ENCODE results near the gene TRIM26. TPM values are rescaled to one million over a fixed set of nuclear protein-coding genes. Genes with fewer than 3 reads are reported as not detected.
A peak's percentile ranks its signal among the peaks of the same experiment; 100 is the strongest.

TRIM26 gene
- polyA plus RNA-seq, 1 donor from 2014 or later, result 25.9 TPM

DNA sequence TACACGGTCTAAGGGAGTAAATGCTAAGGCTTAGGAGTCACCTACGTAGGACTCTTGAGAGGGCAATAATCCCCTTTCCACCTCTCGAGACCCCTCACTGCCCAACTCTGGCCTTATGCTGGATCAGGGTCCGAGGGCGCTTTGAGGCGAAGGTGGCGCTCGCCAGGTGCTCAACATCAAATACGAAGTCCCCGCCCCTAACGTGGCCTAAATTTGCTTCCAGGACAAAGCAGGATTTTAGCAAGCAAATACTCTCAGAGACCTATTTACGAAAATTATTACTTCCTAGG lies 406 bp upstream of the TRIM26 start:
- peak overlapping the region; percentile 61 for H3K4me2 ChIP-seq (ENCODE audit: low read length)
- H3K79me2 ChIP-seq (replicated peaks; ENCODE audit: insufficient read depth, low read length), result peaks cover 17% of the 10 kb centered on the region
- no peaks in the 10 kb centered on the region for H3K9me2 ChIP-seq (ENCODE audit: insufficient read depth, low read length)
- peak overlapping the region; percentile 73 for H2AFZ ChIP-seq (ENCODE audit: low read depth, low read length)
- no peaks in the 10 kb centered on the region for H4K20me1 ChIP-seq (ENCODE audit: insufficient read depth)
- H3K36me3 ChIP-seq (ENCODE audit: insufficient read depth, low read length), result no peaks in the 10 kb centered on the region
- TF ChIP-seq EP300 (conservative IDR thresholded peaks at IDR 0.05; ENCODE audit: poor library complexity, severe bottlenecking) (no peak), TAF1 (IDR thresholded peaks at IDR 0.05; ENCODE audit: low read depth) (no peak), SMC3 (conservative IDR thresholded peaks at IDR 0.05; ENCODE audit: poor library complexity) (no peak), POLR2AphosphoS5 (IDR thresholded peaks at IDR 0.05) (no peak), EZH2 (IDR thresholded peaks at IDR 0.05; ENCODE audit: borderline replicate concordance, insufficient read depth, low read length, poor library complexity, severe bottlenecking) (no peak), RAD21 (conservative IDR thresholded peaks at IDR 0.05) (no peak), MXI1 (conservative IDR thresholded peaks at IDR 0.05; ENCODE audit: poor library complexity, severe bottlenecking) (no peak)
- TF ChIP-seq, protein P1, sequence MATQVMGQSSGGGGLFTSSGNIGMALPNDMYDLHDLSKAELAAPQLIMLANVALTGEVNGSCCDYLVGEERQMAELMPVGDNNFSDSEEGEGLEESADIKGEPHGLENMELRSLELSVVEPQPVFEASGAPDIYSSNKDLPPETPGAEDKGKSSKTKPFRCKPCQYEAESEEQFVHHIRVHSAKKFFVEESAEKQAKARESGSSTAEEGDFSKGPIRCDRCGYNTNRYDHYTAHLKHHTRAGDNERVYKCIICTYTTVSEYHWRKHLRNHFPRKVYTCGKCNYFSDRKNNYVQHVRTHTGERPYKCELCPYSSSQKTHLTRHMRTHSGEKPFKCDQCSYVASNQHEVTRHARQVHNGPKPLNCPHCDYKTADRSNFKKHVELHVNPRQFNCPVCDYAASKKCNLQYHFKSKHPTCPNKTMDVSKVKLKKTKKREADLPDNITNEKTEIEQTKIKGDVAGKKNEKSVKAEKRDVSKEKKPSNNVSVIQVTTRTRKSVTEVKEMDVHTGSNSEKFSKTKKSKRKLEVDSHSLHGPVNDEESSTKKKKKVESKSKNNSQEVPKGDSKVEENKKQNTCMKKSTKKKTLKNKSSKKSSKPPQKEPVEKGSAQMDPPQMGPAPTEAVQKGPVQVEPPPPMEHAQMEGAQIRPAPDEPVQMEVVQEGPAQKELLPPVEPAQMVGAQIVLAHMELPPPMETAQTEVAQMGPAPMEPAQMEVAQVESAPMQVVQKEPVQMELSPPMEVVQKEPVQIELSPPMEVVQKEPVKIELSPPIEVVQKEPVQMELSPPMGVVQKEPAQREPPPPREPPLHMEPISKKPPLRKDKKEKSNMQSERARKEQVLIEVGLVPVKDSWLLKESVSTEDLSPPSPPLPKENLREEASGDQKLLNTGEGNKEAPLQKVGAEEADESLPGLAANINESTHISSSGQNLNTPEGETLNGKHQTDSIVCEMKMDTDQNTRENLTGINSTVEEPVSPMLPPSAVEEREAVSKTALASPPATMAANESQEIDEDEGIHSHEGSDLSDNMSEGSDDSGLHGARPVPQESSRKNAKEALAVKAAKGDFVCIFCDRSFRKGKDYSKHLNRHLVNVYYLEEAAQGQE (IDR thresholded peaks at IDR 0.05; ENCODE audit: borderline replicate concordance), result no peak
- TF ChIP-seq, protein P2, sequence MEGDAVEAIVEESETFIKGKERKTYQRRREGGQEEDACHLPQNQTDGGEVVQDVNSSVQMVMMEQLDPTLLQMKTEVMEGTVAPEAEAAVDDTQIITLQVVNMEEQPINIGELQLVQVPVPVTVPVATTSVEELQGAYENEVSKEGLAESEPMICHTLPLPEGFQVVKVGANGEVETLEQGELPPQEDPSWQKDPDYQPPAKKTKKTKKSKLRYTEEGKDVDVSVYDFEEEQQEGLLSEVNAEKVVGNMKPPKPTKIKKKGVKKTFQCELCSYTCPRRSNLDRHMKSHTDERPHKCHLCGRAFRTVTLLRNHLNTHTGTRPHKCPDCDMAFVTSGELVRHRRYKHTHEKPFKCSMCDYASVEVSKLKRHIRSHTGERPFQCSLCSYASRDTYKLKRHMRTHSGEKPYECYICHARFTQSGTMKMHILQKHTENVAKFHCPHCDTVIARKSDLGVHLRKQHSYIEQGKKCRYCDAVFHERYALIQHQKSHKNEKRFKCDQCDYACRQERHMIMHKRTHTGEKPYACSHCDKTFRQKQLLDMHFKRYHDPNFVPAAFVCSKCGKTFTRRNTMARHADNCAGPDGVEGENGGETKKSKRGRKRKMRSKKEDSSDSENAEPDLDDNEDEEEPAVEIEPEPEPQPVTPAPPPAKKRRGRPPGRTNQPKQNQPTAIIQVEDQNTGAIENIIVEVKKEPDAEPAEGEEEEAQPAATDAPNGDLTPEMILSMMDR (IDR thresholded peaks at IDR 0.05; ENCODE audit: poor library complexity, severe bottlenecking), result no peak
- peak overlapping the region; percentile 38 for H3K27ac ChIP-seq (ENCODE audit: low read length)
- H3K9ac ChIP-seq (ENCODE audit: low read length), result peak overlapping the region; percentile 89
- H3K9me3 ChIP-seq (ENCODE audit: low read length), result no peaks in the 10 kb centered on the region
- H3F3A ChIP-seq (ENCODE audit: insufficient read depth, low read length, poor library complexity, severe bottlenecking), result peaks cover 3% of the 10 kb centered on the region
- H3K4me3 ChIP-seq (ENCODE audit: low read length), result peak overlapping the region; percentile 89
- no peaks in the 10 kb centered on the region for H3K27me3 ChIP-seq (ENCODE audit: insufficient read depth, low read depth, low read length)

DNA sequence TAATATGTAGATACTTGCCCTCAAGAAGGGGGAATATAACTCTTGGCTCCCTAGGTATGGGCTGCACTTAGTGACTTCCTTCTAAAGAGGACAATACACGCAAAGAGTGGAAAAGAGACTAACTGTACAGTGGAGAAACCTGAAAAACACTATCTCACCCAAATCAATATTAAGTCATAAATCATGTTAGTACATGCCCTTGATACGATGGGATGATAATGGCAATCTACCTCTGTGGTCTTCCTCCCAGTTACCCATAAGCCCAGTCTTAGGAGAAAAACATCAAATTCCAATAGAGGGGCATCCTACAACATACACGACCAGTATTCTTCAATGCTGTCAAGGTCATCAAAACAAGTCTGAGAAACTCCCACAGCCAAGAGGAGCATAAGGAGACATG lies 1.3 kb downstream of the TRIM26 start:
- Histone ChIP-seq H3K4me3 (ENCODE audit: low read length) (peak overlapping the region; percentile 89), H3K36me3 (ENCODE audit: insufficient read depth, low read length) (no peaks in the 10 kb centered on the region), H2AFZ (ENCODE audit: low read depth, low read length) (no peak overlapping the region), H3K4me2 (ENCODE audit: low read length) (peak overlapping the region; percentile 94), H3K27ac (ENCODE audit: low read length) (no peak overlapping the region), H3K9ac (ENCODE audit: low read length) (no peak overlapping the region), H3K9me2 (ENCODE audit: insufficient read depth, low read length) (no peaks in the 10 kb centered on the region), H4K20me1 (ENCODE audit: insufficient read depth) (no peaks in the 10 kb centered on the region), H3K79me2 (replicated peaks; ENCODE audit: insufficient read depth, low read length) (peaks cover 17% of the 10 kb centered on the region), H3K27me3 (ENCODE audit: insufficient read depth, low read depth, low read length) (no peaks in the 10 kb centered on the region), H3F3A (ENCODE audit: insufficient read depth, low read length, poor library complexity, severe bottlenecking) (peaks cover 3% of the 10 kb centered on the region), H3K9me3 (ENCODE audit: low read length) (no peaks in the 10 kb centered on the region)
- no peak for TF ChIP-seq EP300 (conservative IDR thresholded peaks at IDR 0.05; ENCODE audit: poor library complexity, severe bottlenecking)
- no peak for TF ChIP-seq SMC3 (conservative IDR thresholded peaks at IDR 0.05; ENCODE audit: poor library complexity)
- TF ChIP-seq, protein P1 (IDR thresholded peaks at IDR 0.05; ENCODE audit: borderline replicate concordance), result no peak
- no peak for TF ChIP-seq POLR2AphosphoS5 (IDR thresholded peaks at IDR 0.05)
- TF ChIP-seq, protein P2 (IDR thresholded peaks at IDR 0.05; ENCODE audit: poor library complexity, severe bottlenecking), result no peak
- TF ChIP-seq MXI1 (conservative IDR thresholded peaks at IDR 0.05; ENCODE audit: poor library complexity, severe bottlenecking), result no peak
- TF ChIP-seq TAF1 (IDR thresholded peaks at IDR 0.05; ENCODE audit: low read depth), result no peak
- no peak for TF ChIP-seq RAD21 (conservative IDR thresholded peaks at IDR 0.05)
- no peak for TF ChIP-seq EZH2 (IDR thresholded peaks at IDR 0.05; ENCODE audit: borderline replicate concordance, insufficient read depth, low read length, poor library complexity, severe bottlenecking)

All from neural cell (in vitro differentiated cells).